Stomach smooth muscle (tissue), 2 donors: ENCODE data around the gene ZC3H6.

Source experiments
- H3K27ac ChIP-seq: one replicate; pipeline ENCODE4 v1.7.0; 2013; ENCODE audit warnings: mild to moderate bottlenecking, low read length, inconsistent platforms
- H3K27me3 ChIP-seq, 2 donors: one replicate each; pipeline ENCODE4 v1.7.0; 2013; ENCODE audit warnings: low read length in 2 of 2; ENCODE audit not compliant: insufficient read depth in 2 of 2, control insufficient read depth in 1 of 2
- H3K36me3 ChIP-seq, 2 donors: one replicate each; pipeline ENCODE4 v1.7.0; 2013; ENCODE audit warnings: low read length in 2 of 2; ENCODE audit not compliant: control insufficient read depth in 2 of 2, insufficient read depth in 2 of 2
- H3K4me1 ChIP-seq: one replicate; pipeline ENCODE4 v1.7.0; 2013; ENCODE audit warnings: low read length; ENCODE audit not compliant: control insufficient read depth, insufficient read depth
- H3K4me3 ChIP-seq, 2 donors: one replicate each; pipeline ENCODE4 v1.7.0; 2013; ENCODE audit warnings: low read length in 2 of 2
- H3K9ac ChIP-seq, 2 donors: one replicate each; pipeline ENCODE4 v1.7.0; 2013; ENCODE audit warnings: low read length in 2 of 2, mild to moderate bottlenecking in 1 of 2
- H3K9me3 ChIP-seq, 2 donors: one replicate each; pipeline ENCODE4 v1.7.0; 2013; ENCODE audit warnings: low read length in 2 of 2; ENCODE audit not compliant: control insufficient read depth in 2 of 2
- donor health status: healthy.
- donor health status: Pancreatic carcinoma.

The ZC3H6 gene

GRCh38 chr2:112301171-112301584 lies 25.8 kb downstream of the ZC3H6 start:
- no peaks in the 10 kb centered on the region for H3K27me3 ChIP-seq
- peaks cover 0 to 18% of the 10 kb centered on the region in 2 donors for H3K36me3 ChIP-seq
- H3K9ac ChIP-seq = no peak overlapping the region
- H3K4me1 ChIP-seq = no peaks in the 10 kb centered on the region
- no peaks in the 10 kb centered on the region for H3K9me3 ChIP-seq
- H3K4me3 ChIP-seq = no peak overlapping the region
- H3K27ac ChIP-seq = no peak overlapping the region

DNA sequence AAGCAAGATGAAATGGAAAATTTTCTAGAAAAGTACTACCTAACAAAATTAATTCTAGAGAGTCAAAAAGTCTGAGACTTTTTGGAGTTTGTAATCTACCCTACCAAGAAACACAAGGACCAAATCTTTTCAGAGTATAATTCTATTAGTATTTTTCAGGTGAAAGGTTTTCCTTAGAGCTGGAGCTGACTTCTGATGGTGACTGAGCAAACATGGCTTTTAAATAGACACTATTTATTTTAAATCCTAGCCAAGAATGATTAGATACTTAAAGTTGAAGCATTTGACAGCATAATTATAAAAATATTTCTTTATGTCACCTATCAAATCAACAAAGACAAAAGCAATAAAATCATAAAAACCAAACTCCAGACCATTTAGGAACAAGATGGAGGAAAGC lies 26.6 kb downstream of the ZC3H6 start:
- peaks cover 0 to 23% of the 10 kb centered on the region in 2 donors for H3K36me3 ChIP-seq

GRCh38 chr2:112304298-112304941 lies 29.0 kb downstream of the ZC3H6 start:
- Histone ChIP-seq H3K36me3 (peaks cover 4 to 29% of the 10 kb centered on the region in 2 donors), H3K27ac (no peak overlapping the region), H3K27me3 (no peaks in the 10 kb centered on the region), H3K9ac (no peak overlapping the region), H3K4me1 (no peaks in the 10 kb centered on the region), H3K4me3 (no peak overlapping the region), H3K9me3 (no peaks in the 10 kb centered on the region)

More for the DNA sequence above, 26.6 kb downstream of the ZC3H6 start:
- Histone ChIP-seq H3K4me1 (no peaks in the 10 kb centered on the region), H3K4me3 (no peak overlapping the region), H3K27me3 (no peaks in the 10 kb centered on the region), H3K9ac (no peak overlapping the region), H3K9me3 (no peaks in the 10 kb centered on the region), H3K27ac (no peak overlapping the region)

DNA sequence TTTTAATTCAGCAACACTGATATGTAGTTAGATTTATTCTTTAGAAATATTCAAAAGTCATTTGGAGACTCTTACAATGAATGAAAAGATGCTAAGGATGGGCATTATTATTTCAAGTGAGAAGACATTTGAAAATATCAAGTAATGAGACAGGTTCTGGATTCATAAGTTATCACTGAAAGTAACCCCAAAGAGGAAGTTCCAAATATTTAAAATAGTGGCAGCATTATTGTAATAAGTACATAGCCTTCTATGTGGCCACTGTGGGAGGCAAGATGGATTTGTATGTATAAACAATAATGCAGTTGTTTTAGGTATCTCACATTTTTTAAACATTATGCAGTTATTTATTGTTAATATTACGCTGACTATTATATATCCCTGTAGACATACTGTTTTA lies 29.7 kb downstream of the ZC3H6 start:
- Histone ChIP-seq H3K4me1 (no peaks in the 10 kb centered on the region), H3K36me3 (peaks cover 4 to 31% of the 10 kb centered on the region in 2 donors), H3K4me3 (no peak overlapping the region), H3K9ac (no peak overlapping the region), H3K9me3 (no peaks in the 10 kb centered on the region), H3K27ac (no peak overlapping the region), H3K27me3 (no peaks in the 10 kb centered on the region)

- Histone ChIP-seq H3K27me3 (no peaks in the 10 kb centered on the region), H3K9me3 (no peaks in the 10 kb centered on the region), H3K4me3 (no peak overlapping the region), H3K4me1 (no peaks in the 10 kb centered on the region), H3K9ac (no peak overlapping the region), H3K27ac (no peak overlapping the region), H3K36me3 (peaks cover 7 to 13% of the 10 kb centered on the region in 2 donors)
Observed at GRCh38 chr2:112310906-112311305, 35.5 kb downstream of the ZC3H6 start.

DNA sequence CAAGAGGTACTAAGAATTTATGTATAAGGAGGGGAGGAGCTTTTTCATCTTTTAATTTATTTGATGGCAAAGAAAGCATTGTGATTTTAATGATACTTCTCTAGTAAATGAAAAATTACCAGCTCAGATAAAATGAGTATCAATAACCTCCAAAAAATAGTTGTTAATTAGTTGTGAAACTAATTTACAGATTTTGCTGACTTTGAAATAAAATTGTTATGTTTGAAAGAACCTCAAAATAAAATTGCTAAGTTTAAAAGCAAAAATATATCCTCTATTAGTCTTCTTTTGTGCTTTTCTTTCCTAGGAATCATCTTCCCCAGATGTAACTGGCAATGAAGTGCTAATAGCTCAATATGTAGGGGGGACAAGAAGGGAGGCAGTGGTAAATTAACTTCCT lies 36.5 kb downstream of the ZC3H6 start:
- Histone ChIP-seq H3K36me3 (peaks cover 7 to 8% of the 10 kb centered on the region in 2 donors), H3K27ac (no peak overlapping the region), H3K9ac (no peak overlapping the region)

DNA sequence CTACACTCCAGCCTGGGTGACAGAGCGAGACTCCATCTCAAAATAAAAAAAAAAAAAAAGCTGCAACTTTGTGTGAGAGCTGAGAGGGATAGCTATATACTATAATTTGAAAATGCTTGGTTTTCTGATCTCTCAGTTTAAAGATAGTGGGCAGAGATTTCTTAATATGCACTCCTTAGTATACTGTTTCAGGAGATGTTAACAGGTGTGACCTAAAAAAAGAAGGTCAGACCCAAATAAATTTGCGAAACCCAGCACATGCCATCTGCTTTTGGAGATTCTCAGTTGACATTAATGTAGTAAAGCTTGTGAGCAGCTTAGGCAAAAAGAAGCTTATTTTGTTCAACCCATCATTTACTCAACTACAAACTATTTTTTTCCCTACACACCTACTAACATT lies 37.4 kb downstream of the ZC3H6 start:
- Histone ChIP-seq H3K4me1 (no peaks in the 10 kb centered on the region), H3K27ac (no peak overlapping the region), H3K9ac (no peak overlapping the region), H3K4me3 (no peak overlapping the region), H3K27me3 (no peaks in the 10 kb centered on the region), H3K9me3 (no peaks in the 10 kb centered on the region), H3K36me3 (peaks cover 2 to 3% of the 10 kb centered on the region in 2 donors)

More for the DNA sequence above, 36.5 kb downstream of the ZC3H6 start:
- Histone ChIP-seq H3K27me3 (no peaks in the 10 kb centered on the region), H3K4me1 (no peaks in the 10 kb centered on the region), H3K9me3 (no peaks in the 10 kb centered on the region), H3K4me3 (no peak overlapping the region)

GRCh38 chr2:112314856-112315255 lies 39.5 kb downstream of the ZC3H6 start:
- H3K4me3 ChIP-seq = no peak overlapping the region
- H3K27me3 ChIP-seq = no peaks in the 10 kb centered on the region
- H3K4me1 ChIP-seq = no peaks in the 10 kb centered on the region
- H3K9me3 ChIP-seq = no peaks in the 10 kb centered on the region
- H3K36me3 ChIP-seq = peaks cover 2 to 3% of the 10 kb centered on the region in 2 donors
- H3K27ac ChIP-seq = no peak overlapping the region
- no peak overlapping the region for H3K9ac ChIP-seq

- H3K36me3 ChIP-seq = no peaks in the 10 kb centered on the region
- H3K9me3 ChIP-seq = no peaks in the 10 kb centered on the region
- H3K27me3 ChIP-seq = no peaks in the 10 kb centered on the region
- H3K4me1 ChIP-seq = no peaks in the 10 kb centered on the region
- H3K9ac ChIP-seq = no peak overlapping the region
- no peak overlapping the region for H3K27ac ChIP-seq
- H3K4me3 ChIP-seq = no peak overlapping the region
Observed at GRCh38 chr2:112317303-112318158, 42.1 kb downstream of the ZC3H6 start.

DNA sequence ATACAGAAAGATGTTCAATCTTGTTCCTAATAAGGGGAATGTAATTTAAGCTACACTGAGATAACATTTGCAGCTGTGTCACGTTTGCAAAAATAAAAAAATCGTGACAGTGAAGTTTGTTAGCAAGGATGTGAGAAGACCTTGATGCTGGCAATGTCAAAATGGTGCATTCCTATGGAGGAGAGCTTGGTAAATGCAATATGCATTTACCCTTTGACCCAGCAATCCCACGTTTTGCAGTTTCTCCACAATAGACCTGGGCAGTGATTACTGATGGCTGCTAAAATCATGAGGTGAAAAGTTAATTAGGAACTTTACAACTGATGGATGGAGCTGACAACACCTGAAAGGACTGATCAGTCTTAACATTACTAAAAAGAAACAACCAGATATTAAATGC lies 43.1 kb downstream of the ZC3H6 start:
- H3K9me3 ChIP-seq = no peaks in the 10 kb centered on the region
- H3K27ac ChIP-seq = no peak overlapping the region
- no peak overlapping the region for H3K9ac ChIP-seq
- H3K36me3 ChIP-seq = peaks cover 0 to 4% of the 10 kb centered on the region in 2 donors
- no peak overlapping the region for H3K4me3 ChIP-seq
- no peaks in the 10 kb centered on the region for H3K4me1 ChIP-seq
- H3K27me3 ChIP-seq = no peaks in the 10 kb centered on the region
